SW 1271 (cell line): ENCODE data around the gene C14orf93.
A peak's percentile ranks its signal among the peaks of the same experiment; 100 is the strongest.
"Not testable (repeated sequence)": the region's sequence is repeated elsewhere in the genome, so short reads cannot be mapped to it uniquely, and the experiment has no call there.

Source experiments
- DNase-seq, 2 experiments: peaks; one replicate each; lab custom pipeline; 2025; lab: John Stamatoyannopoulos, UW

Gene C14orf93

DNA sequence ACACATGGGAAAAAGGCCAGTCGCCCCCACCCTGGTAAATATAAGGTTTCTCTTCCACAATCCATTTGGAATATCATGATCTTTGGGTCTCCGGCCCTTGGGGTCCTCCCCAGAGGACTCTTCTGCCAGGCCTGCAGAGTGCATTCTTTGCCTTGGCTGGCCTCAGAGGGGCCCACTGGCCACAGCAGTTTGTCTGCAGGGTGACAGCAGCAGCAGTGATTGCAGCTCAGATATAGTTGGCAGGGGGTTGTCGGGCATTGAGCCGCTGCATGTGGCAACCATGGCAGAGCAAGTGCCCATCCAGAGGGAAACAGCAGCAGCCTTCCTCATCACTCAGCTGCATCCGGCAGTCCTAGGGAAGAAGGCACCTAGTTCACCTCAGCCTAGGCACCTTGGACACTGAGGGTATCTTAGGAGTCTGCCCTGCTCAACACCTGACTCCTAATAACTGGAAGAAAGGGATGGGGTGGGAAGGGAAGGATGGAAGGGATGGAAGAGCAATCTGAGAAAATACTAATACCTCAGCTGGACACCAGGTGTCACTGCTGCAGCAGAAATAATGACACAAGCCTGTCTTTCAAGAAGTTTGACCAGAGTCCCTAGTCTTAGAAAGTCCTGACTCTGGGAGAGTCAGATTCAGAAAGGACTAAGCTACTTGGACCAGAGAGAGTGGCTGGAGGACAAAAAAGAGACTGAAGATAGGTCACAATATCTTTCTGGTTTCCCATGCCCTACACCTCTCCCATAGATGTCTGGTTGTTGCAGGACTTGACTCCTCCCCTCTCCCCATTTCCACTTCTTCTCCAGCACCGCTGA lies 36.5 kb downstream of the C14orf93 start:
- peak; percentile 48 to 74 for DNase-seq

DNA sequence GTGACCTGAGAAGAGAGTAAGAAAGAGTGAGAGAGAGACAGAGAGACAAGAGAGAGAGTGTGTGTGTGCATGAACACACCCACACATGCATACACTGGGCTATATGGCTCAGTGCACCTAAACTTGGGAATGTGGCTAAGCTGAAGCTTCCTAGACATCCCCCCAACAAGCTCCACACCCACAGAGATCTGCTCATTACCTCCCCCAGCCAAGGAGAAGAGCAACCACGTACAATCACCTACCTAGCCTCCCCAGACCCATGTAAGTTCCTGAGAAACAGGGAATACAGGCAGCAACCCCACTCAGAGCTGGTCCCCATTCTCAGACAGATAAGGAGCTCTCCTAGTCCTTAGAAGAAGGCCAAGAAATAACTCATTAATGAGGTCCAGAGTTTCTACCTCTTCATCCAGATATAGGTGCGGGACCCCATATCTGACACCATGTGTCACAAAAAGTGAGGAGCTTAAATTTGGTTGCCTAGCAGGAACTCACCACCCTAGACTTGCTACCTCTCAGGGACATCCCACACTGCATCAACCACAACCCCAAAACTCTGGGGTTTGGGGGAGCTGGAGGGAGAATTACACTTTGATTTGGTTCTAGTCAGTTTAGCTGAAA lies 37.5 kb downstream of the C14orf93 start:
- DNase-seq, result no peak

DNA sequence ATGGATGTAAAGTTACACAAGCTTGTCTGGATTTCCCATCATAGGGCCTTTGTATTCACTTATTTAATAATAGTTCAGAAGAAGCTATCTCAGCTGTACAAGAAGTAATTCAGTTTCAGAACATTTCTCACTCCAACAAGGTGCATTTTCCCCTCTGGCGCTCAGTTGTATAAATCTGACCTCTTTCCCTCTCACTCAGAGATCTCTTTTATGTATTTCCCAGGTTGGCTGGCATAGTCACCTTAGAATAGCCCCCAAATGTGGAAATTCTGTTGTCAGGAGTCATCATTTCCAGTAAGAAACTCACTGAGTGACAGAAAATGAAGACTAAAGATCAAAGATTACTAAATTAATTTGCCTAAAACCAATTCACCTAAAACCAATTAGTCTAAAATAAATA lies 38.8 kb downstream of the C14orf93 start:
- no peak for DNase-seq

DNA sequence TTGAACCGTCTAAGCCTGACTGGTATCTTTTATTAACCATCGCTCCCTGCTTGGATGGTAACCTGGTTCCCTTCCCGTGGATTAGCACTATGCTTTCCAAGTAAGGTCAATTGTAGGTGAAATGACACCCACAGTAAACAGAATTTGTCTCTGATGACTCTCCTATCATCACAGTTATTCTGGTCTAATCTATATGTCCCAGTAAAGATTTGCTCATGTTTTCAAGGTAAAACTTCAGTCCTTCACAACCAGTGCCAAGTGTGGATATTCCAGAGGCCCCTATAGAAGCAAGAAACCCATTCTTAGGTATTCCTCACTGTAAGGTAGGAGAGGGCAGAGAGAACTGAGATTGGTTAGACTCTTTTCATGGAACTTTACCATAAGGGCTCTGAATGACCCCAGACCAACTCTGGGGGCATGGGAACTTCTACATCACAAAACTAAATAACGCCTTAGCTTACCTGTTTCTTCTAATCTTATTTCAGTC lies 43.1 kb downstream of the C14orf93 start:
- no peak for DNase-seq

DNA sequence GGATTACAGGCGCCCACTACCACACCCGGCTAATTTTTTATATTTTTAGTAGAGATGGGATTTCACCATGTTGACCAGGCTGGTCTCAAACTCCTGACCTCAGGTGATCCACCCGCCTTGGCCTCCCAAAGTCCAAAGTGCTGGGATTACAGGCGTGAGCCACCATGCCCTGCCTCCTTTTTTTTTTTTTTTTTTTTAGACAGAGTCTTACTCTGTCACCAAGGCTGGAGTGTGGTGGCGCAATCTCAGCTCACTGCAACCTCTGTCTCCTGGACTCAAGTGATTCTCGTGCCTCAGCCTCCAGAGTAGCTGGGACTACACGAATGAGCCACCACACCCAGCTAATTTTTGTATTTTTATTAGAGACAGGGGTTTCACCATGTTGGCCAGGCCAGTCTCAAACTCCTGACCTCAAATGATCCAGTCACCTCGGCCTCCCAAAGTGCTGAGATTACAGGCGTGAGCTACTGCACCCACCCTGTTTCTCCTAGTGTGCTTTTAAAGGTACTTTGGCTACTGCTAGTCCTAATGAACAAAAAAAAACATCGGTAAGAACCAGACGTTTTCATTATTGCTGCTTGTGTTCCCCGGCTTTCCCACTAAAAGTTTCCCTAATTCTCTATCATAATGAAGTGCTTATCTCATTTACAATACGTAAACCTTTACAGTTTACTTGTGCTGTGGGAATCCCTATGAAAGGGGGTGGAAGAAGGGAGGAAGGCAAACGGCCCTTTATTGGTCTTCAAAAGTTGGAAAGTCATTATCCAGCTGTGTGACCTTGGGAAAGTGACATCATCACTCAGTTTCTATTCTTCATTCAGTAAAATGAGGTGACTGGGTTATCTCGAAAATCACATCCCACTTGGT lies 43.8 kb downstream of the C14orf93 start:
- not testable (repeated sequence) for DNase-seq

DNA sequence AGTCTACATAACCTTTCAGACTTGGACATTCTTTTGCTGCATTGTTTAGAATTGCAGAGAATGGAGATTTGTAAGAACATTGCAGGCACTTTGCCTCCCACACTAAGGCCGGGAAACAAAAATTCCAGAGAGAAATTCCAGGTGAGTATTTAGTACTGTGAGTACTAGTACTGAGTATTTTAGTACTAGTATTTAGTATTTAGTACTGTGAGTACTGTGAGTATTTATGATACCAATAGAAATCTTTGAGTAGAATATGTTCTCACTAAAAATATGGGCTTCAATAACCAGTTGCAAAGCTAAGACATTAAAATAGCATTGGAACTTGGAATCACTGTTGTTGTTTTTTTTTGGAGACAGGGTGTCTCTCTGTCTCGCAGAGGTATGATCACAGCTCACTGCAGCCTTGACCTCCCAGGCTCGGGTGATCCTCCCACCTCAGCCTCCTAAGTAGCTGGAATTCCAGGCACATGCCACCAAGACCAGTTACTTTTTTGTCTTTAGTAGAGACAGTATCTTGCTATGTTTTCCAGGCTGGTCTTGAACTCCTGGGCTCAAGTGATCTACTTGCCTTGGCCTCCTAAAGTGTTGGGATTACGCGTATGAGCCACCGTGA lies 47.8 kb downstream of the C14orf93 start:
- DNase-seq, result no peak

DNA sequence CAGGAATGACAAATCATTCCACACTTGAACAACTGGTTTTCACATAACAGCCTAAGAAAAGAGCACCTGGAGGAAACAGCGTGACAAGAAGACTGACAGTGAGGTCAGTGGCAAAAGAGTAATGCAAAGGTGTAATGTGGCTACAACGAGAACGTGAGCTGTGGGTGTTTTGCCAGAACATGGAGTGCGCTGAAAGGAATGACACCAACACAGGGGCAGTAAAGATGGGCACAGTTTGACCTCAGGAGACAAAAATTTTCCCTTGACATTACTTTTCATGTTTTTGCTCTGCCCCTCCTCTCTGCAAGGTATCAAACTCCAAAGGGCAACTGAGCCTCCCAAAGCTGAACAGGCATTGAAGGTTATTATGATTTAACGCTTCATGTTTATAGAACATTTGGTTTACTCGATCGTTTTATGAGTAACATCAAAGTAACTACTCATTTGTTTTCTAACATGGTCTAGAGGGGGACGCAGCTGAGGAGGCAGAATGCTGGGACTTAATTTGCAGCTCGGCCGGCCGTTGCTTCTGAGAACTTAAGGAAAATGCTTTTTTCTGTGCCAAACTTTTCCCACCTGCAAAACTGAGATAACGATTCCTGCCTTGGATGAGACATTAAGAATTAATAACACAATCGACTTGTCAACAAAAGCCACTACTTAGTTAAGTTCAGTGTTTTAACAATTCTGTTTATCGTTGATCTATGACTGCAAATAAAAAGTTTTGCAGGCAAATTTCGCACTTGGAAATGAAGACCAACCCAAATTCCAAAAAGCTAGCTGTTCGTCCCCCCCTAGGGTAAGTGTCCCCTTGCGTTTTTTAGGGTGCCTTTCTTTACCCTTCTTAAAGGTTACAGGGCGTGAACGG lies 54.0 kb downstream of the C14orf93 start:
- no peak for DNase-seq

DNA sequence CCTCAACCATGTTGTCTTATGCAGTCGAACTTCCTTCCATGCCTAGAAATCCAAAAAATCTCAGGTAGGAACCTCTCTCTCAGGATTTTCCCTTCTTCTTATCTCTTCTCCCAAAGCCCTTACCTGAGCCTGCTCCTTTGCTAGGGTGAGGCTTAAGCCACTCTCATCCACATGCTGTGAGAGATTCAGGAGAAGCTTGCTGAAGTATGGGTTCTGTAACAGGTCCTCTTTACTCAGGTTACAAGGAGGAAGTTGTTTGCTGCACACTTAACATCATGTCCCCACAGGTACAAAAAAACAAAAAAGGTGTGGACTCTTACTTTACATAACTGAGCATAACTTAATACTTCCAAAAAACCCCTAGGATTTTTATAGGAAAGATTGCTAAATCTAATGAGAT lies 57.5 kb downstream of the C14orf93 start:
- DNase-seq, result no peak

DNA sequence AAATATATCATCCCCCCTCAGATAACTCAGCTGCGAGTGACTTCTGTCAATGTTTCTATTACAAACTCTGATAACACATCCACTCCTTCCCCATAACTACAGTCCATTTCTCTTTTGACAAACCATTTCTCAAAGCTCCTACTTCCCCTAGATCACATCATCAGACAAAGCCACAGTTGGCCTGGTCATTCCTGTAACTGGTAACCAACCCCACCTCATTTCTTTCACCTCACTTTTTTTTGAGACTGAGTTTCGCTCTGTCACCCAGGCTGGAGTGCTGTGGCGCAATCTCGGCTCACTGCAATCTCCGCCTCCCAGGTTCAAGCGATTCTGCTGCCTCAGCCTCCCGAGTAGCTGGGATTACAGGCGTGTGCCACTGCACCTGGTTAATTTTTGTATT lies 58.1 kb downstream of the C14orf93 start:
- DNase-seq, result not testable (repeated sequence)

DNA sequence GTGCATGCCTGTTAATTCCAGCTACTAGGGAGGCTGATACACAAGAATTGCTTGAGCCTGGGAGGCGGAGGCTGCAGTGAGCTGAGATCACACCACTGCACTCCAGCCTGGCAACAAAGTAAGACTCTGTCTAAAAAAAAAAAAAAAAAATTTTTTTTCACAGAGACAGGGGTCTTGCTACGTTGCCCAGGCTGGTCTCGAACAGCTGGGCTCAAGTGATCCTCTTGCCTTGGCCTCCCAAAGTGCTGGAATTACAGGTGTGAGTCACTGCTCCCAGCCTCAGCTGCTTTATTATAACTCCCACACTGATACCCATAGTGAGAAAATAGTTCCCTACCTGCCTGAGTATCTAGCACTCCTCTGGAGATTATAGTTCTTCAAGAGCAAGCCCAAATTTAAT lies 64.3 kb downstream of the C14orf93 start:
- no peak for DNase-seq

DNA sequence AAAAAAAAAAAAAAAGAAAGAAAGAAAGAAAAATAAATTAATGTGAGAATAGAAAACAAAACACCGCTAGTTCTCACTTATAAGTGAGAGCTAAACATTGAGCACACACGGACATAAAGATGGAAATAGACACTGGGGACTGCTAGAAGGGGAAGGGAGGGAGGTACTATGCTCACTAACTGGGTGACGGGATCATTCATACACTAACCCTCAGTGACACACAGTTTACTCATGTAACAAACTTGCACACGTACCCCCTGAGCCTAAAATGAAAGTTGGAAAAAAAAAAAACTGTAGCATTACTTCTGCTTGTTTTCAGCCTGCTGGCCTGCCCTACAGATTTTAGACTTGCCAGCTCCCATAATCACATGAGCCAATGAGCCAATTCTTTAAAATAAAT lies 70.3 kb downstream of the C14orf93 start:
- no peak for DNase-seq
